Activated CD4-positive, alpha-beta memory T cell treated with anti-CD3 and anti-CD28 coated beads for 36 hours (primary cell): ENCODE results near the gene HNF1B. TPM values are rescaled to one million over a fixed set of nuclear protein-coding genes. Genes with fewer than 3 reads are reported as not detected.
"Not testable (repeated sequence)": the region's sequence is repeated elsewhere in the genome, so short reads cannot be mapped to it uniquely, and the experiment has no call there.

ENCODE experiments used
- CTCF ChIA-PET: fragments of 350-600 bp; sonication (Branson Sonifier 250); formaldehyde crosslinking; loops from one replicate; lab custom pipeline; 2021; ENCODE audit warnings: antibody characterized with exemption, inconsistent platforms; lab: Charles Lee
- POLR2A ChIA-PET: fragments of 350-600 bp; sonication (Branson Sonifier 250); formaldehyde crosslinking; loops from one replicate; lab custom pipeline; 2021; ENCODE audit warnings: antibody characterized with exemption; lab: Charles Lee
- DNase-seq: peaks from one replicate; pipeline ENCODE4 v3.0.0-alpha.2; 2020
- H3K27ac Mint-ChIP-seq: one replicate; pipeline ENCODE4 v1.8.0; 2021; ENCODE audit warnings: mixed read lengths
- H3K27me3 Mint-ChIP-seq: one replicate; pipeline ENCODE4 v1.8.0; 2021; ENCODE audit warnings: mixed read lengths
- H3K36me3 Mint-ChIP-seq: one replicate; pipeline ENCODE4 v1.8.0; 2021; ENCODE audit warnings: mixed read lengths
- H3K4me1 Mint-ChIP-seq: one replicate; pipeline ENCODE4 v1.8.0; 2021; ENCODE audit warnings: low read depth, mixed read lengths
- H3K4me3 Mint-ChIP-seq: one replicate; pipeline ENCODE4 v1.8.0; 2021; ENCODE audit warnings: mild to moderate bottlenecking, mixed read lengths
- H3K9me3 Mint-ChIP-seq: one replicate; pipeline ENCODE4 v1.8.0; 2021; ENCODE audit warnings: mixed read lengths
- intact Hi-C: fragments of 100-400 bp; cut with micrococcal nuclease; formaldehyde crosslinking; loops from one replicate; pipeline ENCODE4 v1.15.1; 2023
- total RNA-seq, 2 experiments: library from RNA; stranded (reverse); gene quantifications; one replicate each; pipeline ENCODE4 v1.2.3, GENCODE V29; 2021

HNF1B gene, protein sequence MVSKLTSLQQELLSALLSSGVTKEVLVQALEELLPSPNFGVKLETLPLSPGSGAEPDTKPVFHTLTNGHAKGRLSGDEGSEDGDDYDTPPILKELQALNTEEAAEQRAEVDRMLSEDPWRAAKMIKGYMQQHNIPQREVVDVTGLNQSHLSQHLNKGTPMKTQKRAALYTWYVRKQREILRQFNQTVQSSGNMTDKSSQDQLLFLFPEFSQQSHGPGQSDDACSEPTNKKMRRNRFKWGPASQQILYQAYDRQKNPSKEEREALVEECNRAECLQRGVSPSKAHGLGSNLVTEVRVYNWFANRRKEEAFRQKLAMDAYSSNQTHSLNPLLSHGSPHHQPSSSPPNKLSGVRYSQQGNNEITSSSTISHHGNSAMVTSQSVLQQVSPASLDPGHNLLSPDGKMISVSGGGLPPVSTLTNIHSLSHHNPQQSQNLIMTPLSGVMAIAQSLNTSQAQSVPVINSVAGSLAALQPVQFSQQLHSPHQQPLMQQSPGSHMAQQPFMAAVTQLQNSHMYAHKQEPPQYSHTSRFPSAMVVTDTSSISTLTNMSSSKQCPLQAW
- total RNA-seq: not detected

DNA sequence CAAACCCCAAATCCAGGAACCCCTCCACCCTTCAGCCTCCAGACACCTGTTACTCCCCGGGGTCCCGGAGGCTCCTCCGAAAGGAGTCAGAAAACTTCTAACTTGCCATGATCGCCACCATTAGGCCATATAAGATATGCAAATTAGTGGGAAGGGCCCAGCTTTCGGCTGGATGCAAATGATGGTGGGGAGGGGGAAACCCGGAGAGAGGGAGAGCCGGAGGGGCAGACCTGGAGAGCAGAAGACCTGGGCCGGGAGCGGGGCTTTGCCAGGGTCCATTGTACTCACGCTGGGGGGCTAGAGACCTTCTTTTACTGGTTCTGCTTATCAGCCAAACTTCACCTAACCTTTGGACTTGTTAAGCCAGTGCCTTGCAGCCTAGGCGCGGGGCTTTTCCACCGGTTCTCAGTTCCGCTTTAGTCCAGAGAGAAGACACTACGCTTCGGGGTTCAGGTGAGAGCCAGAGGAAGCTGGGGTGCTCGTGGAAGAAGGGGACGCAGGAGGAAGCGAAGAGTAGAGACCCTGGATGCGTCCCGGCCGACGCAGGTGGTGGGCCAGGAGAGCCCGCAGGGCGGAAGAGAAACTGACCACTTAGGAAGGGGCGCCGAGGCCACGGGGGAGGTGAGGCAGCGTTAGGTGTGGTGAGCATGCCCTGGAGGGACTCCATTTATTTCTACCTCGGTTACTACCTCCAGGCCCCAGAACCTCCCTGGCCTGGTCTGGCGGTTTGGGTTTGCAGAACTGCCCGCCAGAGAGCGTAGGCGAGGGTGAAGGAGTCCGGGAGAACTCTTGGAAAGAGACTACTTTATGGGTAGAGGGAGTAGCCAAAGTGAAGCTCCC is at the start of gene HNF1B:
HNF1B (minus strand) TSS at position 99 of the 840 bp plus-strand sequence. CDS start 175 bp downstream, outside the sequence.
- intact Hi-C loops: loop anchor here (5.0 to 10.0 kb wide), 3 partner anchors 43 to 800 kb away; partner anchors contain the start of gene AATF
- no peak within 1 kb of the TSS for H3K27ac Mint-ChIP-seq
- no peaks in the 10 kb centered on the region for H3K36me3 Mint-ChIP-seq
- H3K4me3 Mint-ChIP-seq: peak within 1 kb of the TSS; percentile 23
- peak; percentile 38 for DNase-seq
- H3K27me3 Mint-ChIP-seq: peaks cover 58% of the 10 kb centered on the region
- peaks cover 19% of the 10 kb centered on the region for H3K4me1 Mint-ChIP-seq
- no peaks in the 10 kb centered on the region for H3K9me3 Mint-ChIP-seq
- ChIA-PET POLR2A (no interaction called here), CTCF (interaction anchor here (1.2 to 1.3 kb wide), 2 partner anchors 11 to 25 kb away, joined by 4 to 5 read pairs; no protein-coding TSS in a partner anchor)

DNA sequence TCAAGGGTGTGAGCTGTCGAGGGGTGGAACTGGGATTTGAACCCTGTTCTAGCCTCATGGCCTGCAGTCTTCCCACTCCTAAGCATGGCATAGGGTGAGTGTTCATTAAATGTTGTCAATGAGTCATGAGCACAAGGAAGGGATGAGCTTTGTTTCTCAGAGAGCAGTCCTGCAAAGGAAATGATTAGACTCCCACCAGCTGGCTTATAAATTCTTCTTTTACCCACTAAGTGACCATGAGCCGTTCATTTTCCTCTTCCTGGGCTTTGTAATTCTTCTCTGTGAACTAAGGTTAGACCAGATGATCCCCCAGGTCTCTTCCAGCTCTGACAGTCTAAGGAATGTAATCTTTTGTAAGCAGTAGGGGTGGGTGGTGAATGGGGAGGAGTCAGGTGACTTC is 47.9 kb upstream of the HNF1B start:
- H3K36me3 Mint-ChIP-seq: no peaks in the 10 kb centered on the region
- ChIA-PET CTCF (interaction anchor here (0.7 to 4.2 kb wide), 9 partner anchors 9 to 276 kb away, joined by 3 to 50 read pairs (median 8); partner anchors contain the start of gene DDX52), POLR2A (no interaction called here)
- H3K27ac Mint-ChIP-seq: no peak overlapping the region
- H3K27me3 Mint-ChIP-seq: peaks cover 21% of the 10 kb centered on the region
- no peak overlapping the region for H3K4me3 Mint-ChIP-seq
- H3K9me3 Mint-ChIP-seq: no peaks in the 10 kb centered on the region
- DNase-seq: no peak
- no peaks in the 10 kb centered on the region for H3K4me1 Mint-ChIP-seq
- intact Hi-C loops: loop anchor here (5.0 kb wide), 2 partner anchors 50 to 150 kb away; partner anchors contain the start of gene DDX52

DNA sequence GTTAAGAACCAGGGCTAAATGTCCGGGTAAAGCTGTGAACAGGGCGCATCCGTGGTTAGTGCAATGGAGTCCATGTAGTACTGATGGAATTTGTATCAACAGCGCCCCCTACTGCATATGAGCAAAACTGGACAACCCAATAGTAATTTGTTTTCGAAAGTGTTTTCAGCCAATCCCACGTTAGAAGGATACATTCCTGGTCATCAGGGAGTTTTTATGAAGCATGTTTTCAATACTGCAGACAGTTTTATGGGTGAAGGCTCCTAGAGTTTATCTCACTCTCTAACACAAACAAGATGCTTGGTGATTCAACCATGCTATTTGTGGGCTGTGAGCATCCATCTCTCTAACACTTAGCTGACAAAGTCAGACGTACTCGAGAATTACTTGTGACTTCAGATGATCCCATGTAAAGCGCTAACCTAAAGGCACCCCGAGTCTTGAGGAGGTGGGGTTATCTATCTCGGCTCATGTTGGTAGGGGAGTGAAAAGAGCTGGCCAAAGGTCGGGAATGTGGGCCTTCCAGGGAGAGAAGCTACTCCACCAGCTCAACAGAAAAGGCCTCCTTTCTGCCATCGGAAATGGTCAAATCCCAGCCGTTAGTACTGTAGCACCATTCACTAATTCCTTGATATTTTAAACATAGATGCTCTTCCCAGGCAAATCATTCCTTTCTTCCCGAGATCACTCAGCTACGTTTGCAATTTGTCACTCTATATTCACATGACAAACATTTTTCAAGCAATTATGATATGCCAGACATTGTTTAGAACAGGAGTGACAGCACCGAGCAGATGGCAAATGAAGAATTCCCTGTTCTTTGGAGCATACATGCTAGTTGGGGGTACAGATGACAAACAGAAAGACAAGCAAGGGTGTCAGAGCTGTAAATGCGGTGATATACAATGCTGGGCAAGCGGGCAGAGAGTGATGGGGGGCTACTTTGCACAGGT is 46.9 kb upstream of the HNF1B start:
- Mint-ChIP-seq H3K27ac (no peak overlapping the region), H3K4me3 (no peak overlapping the region), H3K9me3 (no peaks in the 10 kb centered on the region), H3K4me1 (no peaks in the 10 kb centered on the region), H3K36me3 (no peaks in the 10 kb centered on the region), H3K27me3 (peaks cover 19% of the 10 kb centered on the region)
- POLR2A ChIA-PET: interaction anchor here (0.5 kb wide), 1 partner anchor 223 kb away, joined by 3 read pairs; no protein-coding TSS in a partner anchor
- DNase-seq: peak; percentile 66
- intact Hi-C loops: loop anchor here (1.0 to 5.0 kb wide), 4 partner anchors 49 to 264 kb away; partner anchors contain the start of gene DDX52
- CTCF ChIA-PET: interaction anchor here (0.5 to 4.2 kb wide), 35 partner anchors 8 to 268 kb away, joined by 3 to 50 read pairs (median 4); partner anchors contain the start of genes DDX52 and SYNRG

DNA sequence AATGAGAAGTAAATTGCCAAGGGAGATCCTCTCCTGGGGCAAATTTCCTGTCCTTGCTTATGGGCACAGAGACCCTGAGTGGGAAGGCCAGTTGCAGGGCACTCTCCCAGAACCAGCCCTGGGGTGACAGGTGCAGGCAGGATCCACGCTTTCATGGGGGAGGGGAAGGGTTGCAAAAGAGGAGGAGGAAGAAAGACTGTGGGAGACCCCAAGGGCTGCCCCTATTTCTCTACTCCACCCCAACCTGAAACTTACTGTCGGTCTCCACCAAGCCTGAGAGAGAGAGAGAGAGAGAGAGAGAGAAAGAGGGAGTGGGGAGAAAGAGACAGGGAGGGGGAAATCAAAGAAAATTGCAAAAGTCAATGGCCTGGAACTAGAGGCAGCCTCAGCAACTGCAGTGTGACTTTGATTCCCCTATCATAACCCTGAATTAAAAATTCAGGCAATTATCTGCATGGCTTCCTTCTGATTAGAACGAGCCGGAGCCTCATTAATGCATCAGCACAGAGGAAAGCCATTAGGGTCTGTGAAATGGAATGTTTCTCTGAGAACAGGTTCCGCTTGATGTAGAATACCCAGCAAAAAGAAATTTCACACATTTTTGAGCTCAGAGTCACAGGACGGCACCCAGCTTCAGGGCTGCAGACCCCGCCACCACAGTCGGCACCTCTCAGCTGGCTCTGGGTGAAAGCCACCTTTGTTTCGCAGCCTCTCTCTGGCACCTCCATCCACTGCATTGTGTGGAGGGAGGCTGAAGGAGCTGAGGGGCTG is 45.1 kb upstream of the HNF1B start:
- no peak for DNase-seq
- H3K27ac Mint-ChIP-seq: no peak overlapping the region
- intact Hi-C loops: loop anchor here (5.0 kb wide), 2 partner anchors 48 to 148 kb away; partner anchors contain the start of gene DDX52
- H3K4me1 Mint-ChIP-seq: no peaks in the 10 kb centered on the region
- no peaks in the 10 kb centered on the region for H3K9me3 Mint-ChIP-seq
- H3K27me3 Mint-ChIP-seq: peaks cover 20% of the 10 kb centered on the region
- no peaks in the 10 kb centered on the region for H3K36me3 Mint-ChIP-seq
- ChIA-PET POLR2A (no interaction called here), CTCF (interaction anchor here (0.7 to 4.2 kb wide), 13 partner anchors 10 to 263 kb away, joined by 3 to 50 read pairs (median 3); no protein-coding TSS in a partner anchor)
- no peak overlapping the region for H3K4me3 Mint-ChIP-seq

DNA sequence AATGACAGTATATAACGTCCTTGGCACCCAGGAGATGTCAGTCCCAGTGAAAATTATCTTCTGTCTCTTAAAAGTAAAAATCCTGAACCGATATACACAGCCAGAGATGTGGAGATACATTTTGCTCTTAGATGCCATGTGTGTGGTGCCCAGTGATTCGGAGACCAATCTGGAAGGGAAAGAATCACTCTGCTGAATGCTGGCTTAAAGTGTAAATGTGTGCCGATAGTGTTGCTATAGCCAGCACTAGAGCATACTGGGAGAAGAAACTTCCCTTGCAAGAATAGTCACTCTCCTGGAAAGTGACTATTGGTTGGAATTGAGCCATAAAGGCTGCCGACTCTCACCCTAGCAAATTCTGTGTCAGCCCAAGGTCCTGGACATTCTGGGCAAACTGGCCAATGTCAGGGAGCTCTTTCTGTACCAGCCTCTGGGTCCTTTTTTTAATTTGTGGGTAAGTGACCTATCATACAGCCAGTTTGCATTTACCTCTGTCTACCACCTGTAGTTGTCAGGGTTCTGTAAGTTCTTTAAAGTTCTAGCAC is 44.2 kb upstream of the HNF1B start:
- H3K27me3 Mint-ChIP-seq: peaks cover 20% of the 10 kb centered on the region
- intact Hi-C loops: no loop called here
- no peaks in the 10 kb centered on the region for H3K4me1 Mint-ChIP-seq
- H3K9me3 Mint-ChIP-seq: no peaks in the 10 kb centered on the region
- DNase-seq: no peak
- H3K27ac Mint-ChIP-seq: no peak overlapping the region
- no peaks in the 10 kb centered on the region for H3K36me3 Mint-ChIP-seq
- CTCF ChIA-PET: interaction anchor here (0.7 to 4.2 kb wide), 2 partner anchors 24 to 87 kb away, joined by 3 to 50 read pairs; no protein-coding TSS in a partner anchor
- POLR2A ChIA-PET: no interaction called here
- H3K4me3 Mint-ChIP-seq: no peak overlapping the region

DNA sequence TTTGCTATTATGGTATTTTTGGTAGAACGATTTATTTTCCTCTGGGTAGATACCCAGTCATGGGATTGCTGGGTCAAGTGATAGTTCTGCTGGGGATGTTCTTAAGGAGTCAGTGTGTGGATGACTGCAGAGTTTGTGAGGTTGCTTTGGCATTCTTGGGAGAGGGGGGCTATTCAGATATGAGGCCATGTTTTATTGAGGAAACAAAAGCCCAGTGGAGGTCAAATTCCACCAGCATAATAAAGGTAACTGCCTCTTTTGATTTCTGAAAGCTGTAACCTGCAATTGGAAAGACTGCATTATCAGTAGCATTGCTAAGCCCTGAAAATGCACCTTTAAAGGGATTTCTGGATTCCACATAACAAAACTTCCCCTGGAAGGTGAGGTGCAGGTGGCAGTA is 43.7 kb upstream of the HNF1B start:
- DNase-seq: no peak
- ChIA-PET CTCF (no interaction called here), POLR2A (no interaction called here)
- Mint-ChIP-seq H3K4me1 (no peaks in the 10 kb centered on the region), H3K36me3 (no peaks in the 10 kb centered on the region), H3K9me3 (no peaks in the 10 kb centered on the region), H3K27me3 (peaks cover 25% of the 10 kb centered on the region), H3K4me3 (no peak overlapping the region), H3K27ac (no peak overlapping the region)
- intact Hi-C loops: no loop called here

DNA sequence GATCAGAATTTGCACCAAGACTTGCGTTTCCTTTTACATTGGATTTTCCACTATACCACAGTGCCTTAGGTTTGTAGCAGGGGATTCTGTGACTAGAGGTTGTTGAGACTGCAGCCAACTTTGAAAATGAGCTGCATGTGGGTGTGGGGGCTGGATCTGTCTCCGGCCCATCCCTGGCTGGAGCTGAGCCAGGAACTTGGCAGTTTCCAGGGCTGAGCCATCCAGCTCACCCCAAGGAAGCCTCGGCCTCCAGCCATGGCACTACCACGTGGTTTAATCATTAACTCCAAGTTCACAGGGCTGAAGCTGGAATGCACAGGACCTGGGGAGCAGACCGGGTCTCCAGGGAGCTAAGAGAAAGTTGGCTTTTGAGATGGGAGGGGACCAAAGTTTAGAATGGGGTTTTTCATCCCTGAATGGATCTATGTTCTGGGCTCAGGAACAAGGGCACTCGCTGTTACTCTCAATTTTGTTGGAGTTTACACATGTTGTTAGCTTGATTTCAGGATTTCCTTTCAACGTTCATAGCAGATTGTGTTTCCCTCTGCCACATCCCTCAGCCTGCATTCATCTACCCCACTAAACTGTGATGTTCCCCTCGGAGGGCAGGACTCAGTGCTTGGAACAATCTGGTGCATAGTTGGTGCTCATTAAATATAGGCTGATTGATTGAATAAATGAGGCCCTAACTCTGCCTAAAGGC is 42.3 kb upstream of the HNF1B start:
- intact Hi-C loops: no loop called here
- no peaks in the 10 kb centered on the region for H3K36me3 Mint-ChIP-seq
- no peak overlapping the region for H3K4me3 Mint-ChIP-seq
- H3K27ac Mint-ChIP-seq: no peak overlapping the region
- H3K9me3 Mint-ChIP-seq: no peaks in the 10 kb centered on the region
- CTCF ChIA-PET: interaction anchor here (1.0 kb wide), 1 partner anchor 17 kb away, joined by 3 read pairs; no protein-coding TSS in a partner anchor
- no peaks in the 10 kb centered on the region for H3K4me1 Mint-ChIP-seq
- POLR2A ChIA-PET: no interaction called here
- no peak for DNase-seq
- peaks cover 26% of the 10 kb centered on the region for H3K27me3 Mint-ChIP-seq

DNA sequence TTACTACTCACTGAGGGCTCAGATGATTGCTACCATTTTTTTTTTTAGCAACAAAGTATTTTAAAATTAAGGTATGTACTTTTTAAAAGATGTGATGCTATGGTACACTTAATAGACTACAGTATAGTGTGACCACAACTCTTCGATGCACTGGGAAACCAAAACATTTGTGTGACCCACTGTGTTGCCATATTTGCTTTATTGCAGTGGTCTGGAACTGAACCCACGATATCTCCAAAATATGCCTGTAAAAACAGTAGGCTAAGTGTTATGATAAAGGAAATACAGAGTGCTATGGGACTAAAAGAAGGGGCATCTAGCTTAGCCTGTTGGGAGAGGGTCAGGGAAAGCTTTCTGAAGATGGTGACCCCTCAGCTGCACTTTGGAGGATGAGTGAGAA is 41.6 kb upstream of the HNF1B start:
- H3K36me3 Mint-ChIP-seq: no peaks in the 10 kb centered on the region

DNA sequence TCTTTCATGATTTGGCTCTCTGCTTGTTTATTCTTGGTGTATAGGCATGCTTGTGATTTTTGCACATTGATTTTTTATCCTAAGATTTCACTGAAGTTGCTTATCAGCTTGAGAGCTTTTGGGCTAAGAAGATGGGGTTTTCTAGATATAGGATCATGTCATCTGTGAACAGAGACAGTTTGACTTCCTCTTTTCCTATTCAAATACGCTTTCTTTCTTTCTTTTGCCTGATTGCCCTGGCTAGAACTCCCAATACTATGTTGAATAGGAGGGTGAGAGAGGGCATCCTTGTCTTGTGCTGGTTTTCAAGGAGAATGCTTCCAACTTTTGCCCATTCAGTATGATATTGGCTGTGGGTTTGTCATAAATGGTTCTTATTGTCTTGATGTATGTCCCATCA is 37.6 kb upstream of the HNF1B start:
- intact Hi-C loops, H3K4me1 Mint-ChIP-seq, H3K4me3 Mint-ChIP-seq, H3K27ac Mint-ChIP-seq, DNase-seq, H3K9me3 Mint-ChIP-seq, POLR2A ChIA-PET, H3K36me3 Mint-ChIP-seq: not testable (repeated sequence)
- H3K27me3 Mint-ChIP-seq: peaks cover 10% of the 10 kb centered on the region
- CTCF ChIA-PET: interaction anchor here (1.6 to 2.0 kb wide), 2 partner anchors 10 to 12 kb away, joined by 5 to 6 read pairs; no protein-coding TSS in a partner anchor

More for the DNA sequence above, 41.6 kb upstream of the HNF1B start:
- ChIA-PET CTCF (no interaction called here), POLR2A (no interaction called here)
- intact Hi-C loops: no loop called here
- Mint-ChIP-seq H3K27me3 (peaks cover 26% of the 10 kb centered on the region), H3K9me3 (no peaks in the 10 kb centered on the region), H3K4me1 (no peaks in the 10 kb centered on the region), H3K4me3 (no peak overlapping the region), H3K27ac (no peak overlapping the region)
- DNase-seq: no peak
